Measurements from ENCODE around the gene RNF141. TPM values are rescaled to one million over a fixed set of nuclear protein-coding genes. Genes with fewer than 3 reads are reported as not detected.

The RNF141 gene
- total and polyA plus RNA-seq, 10 of the 15 experiments (the other 5 are each of a cell fraction or from before 2014, with no cell fraction given), result 7.6 to 36.8 (median 13.6) TPM

DNA sequence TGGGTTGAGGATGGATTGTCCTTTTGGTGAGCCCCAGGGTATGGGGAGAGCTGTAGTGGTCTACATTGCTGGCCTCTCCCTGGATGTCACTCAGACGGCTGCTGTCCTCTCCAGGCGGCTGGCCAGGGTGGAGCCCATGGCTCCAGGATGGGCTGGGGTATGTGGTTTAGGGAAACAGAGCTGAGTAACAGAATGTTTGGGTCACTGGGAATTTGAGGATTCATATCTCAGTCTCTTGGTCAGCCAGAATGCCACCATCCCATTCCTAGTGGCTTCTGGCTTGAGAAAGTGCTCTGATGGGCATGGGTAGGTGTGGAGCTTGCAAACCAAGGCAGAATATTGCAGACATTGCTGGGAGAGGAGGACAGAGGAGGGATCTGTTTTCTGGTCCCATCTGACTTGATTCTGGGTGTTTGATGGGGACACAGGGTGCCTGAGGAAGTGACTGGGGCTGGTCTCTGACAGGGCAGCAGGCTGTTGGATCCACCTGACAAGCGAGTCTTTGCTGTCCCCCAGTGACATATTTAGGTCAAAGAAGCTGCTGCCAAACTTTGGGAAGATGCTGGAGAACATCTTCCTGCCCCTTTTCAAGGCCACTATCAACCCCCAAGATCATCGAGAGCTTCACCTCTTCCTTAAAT lies 44.6 kb downstream of the RNF141 start:
- ChIA-PET RAD21 (ENCODE audit: unreplicated experiment) (no interaction called here), SMC1A (ENCODE audit: uncharacterized antibody, unreplicated experiment) (interaction anchor here (0.8 kb wide), 1 partner anchor 157 kb away, joined by 3 read pairs; no protein-coding TSS in a partner anchor), CTCF (no interaction called here), POLR2A (interaction anchor here (0.6 kb wide), 1 partner anchor 103 kb away, joined by 3 read pairs; no protein-coding TSS in a partner anchor)
- no peak for ATAC-seq
- Histone ChIP-seq H3K27ac (ENCODE audit: control insufficient read depth, insufficient read depth) (no peak overlapping the region), H2AFZ (ENCODE audit: control insufficient read depth, low read depth, low read length) (no peak overlapping the region), H3K27me3 (replicated peaks in 1 of 2; ENCODE audit: control insufficient read depth in 2 of 2, insufficient read depth in 2 of 2, low read length in 1 of 2) (no peaks in the 10 kb centered on the region), H3K79me2 (ENCODE audit: control insufficient read depth, insufficient read depth, low read length) (no peaks in the 10 kb centered on the region), H3K9me3 (replicated peaks; ENCODE audit: control insufficient read depth, insufficient read depth, low read length) (no peaks in the 10 kb centered on the region), H4K20me1 (ENCODE audit: control insufficient read depth, insufficient read depth) (no peaks in the 10 kb centered on the region), H3K4me2 (ENCODE audit: control insufficient read depth, insufficient read depth) (no peak overlapping the region), H3K36me3 (ENCODE audit: control insufficient read depth in 2 of 2, insufficient read depth in 2 of 2, low read length in 1 of 2) (peaks cover 2 to 12% of the 10 kb centered on the region in 2 experiments; a peak in 3 of 4 replicates), H3K9ac (ENCODE audit: control insufficient read depth, insufficient read depth, low read length) (no peak overlapping the region), H3K4me3 (no peak overlapping the region), H3K4me1 (ENCODE audit: control insufficient read depth, insufficient read depth, low read length) (no peaks in the 10 kb centered on the region)
- intact Hi-C loops (cut with micrococcal nuclease; ENCODE audit: unreplicated experiment) (no loop called here), in situ Hi-C loops (cut with MboI) (no loop called here)
- BruUV-seq (replicated peaks), result no TSS peak
- no peak for FAIRE-seq
- no peak for DNase-seq (ENCODE audit: low read depth, low spot score)
- 71% methylated on average over 4 of the region's 4 CpGs for WGBS (ENCODE audit: insufficient coverage, insufficient replicate concordance, low lambda C conversion rate, missing lambda C conversion rate)
- TF ChIP-seq TARDBP (IDR thresholded peaks at IDR 0.05; ENCODE audit: borderline replicate concordance) (no peak), CBX3 (IDR thresholded peaks at IDR 0.05; ENCODE audit: borderline replicate concordance, low read depth) (no peak), EGR1 (IDR thresholded peaks at IDR 0.05; ENCODE audit: borderline replicate concordance in 1 of 2, low read depth in 2 of 2, low read length in 2 of 2) (no peak), ATF7 (IDR thresholded peaks at IDR 0.05; ENCODE audit: low read depth) (no peak), PML (IDR thresholded peaks at IDR 0.05; ENCODE audit: low read length) (no peak)

DNA sequence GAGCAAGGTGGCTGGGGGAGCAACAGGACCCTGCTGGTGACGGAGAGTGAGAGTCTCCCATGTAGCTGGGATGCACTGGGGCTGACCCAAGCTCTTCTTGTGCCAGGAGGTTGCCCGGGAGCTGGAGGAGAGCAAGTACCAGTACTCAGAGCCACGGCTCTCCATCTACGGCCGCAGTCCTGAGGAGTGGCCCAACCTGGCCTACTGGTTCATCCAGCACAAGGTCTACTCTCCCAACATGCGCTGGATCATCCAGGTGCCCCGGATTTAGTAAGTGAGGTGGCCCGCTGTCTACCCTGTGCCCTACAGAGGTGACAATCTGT lies 45.6 kb downstream of the RNF141 start:
- FAIRE-seq (no peak), DNase-seq (ENCODE audit: low read depth, low spot score) (no peak), ATAC-seq (no peak)
- no TSS peak for BruUV-seq (replicated peaks)
- Histone ChIP-seq H3K27me3 (replicated peaks in 1 of 2; ENCODE audit: control insufficient read depth in 2 of 2, insufficient read depth in 2 of 2, low read length in 1 of 2) (no peaks in the 10 kb centered on the region), H3K9me3 (replicated peaks; ENCODE audit: control insufficient read depth, insufficient read depth, low read length) (no peaks in the 10 kb centered on the region; the same call in 2 of the 3 replicates), H3K4me3 (no peak overlapping the region), H2AFZ (ENCODE audit: control insufficient read depth, low read depth, low read length) (no peak overlapping the region), H3K27ac (ENCODE audit: control insufficient read depth, insufficient read depth) (no peak overlapping the region), H3K4me1 (ENCODE audit: control insufficient read depth, insufficient read depth, low read length) (no peaks in the 10 kb centered on the region), H3K79me2 (ENCODE audit: control insufficient read depth, insufficient read depth, low read length) (no peaks in the 10 kb centered on the region), H3K36me3 (ENCODE audit: control insufficient read depth in 2 of 2, insufficient read depth in 2 of 2, low read length in 1 of 2) (peaks cover 2 to 12% of the 10 kb centered on the region in 2 experiments; a peak in 3 of 4 replicates), H3K4me2 (ENCODE audit: control insufficient read depth, insufficient read depth) (no peak overlapping the region), H3K9ac (ENCODE audit: control insufficient read depth, insufficient read depth, low read length) (no peak overlapping the region), H4K20me1 (ENCODE audit: control insufficient read depth, insufficient read depth) (no peaks in the 10 kb centered on the region)
- ChIA-PET RAD21 (ENCODE audit: unreplicated experiment) (interaction anchor here (0.6 kb wide), 1 partner anchor 113 kb away, joined by 4 read pairs; no protein-coding TSS in a partner anchor), POLR2A (no interaction called here), CTCF (no interaction called here), SMC1A (ENCODE audit: uncharacterized antibody, unreplicated experiment) (interaction anchor here (0.8 kb wide), 1 partner anchor 158 kb away, joined by 3 read pairs; no protein-coding TSS in a partner anchor)
- intact Hi-C loops (cut with micrococcal nuclease; ENCODE audit: unreplicated experiment) (no loop called here), in situ Hi-C loops (cut with MboI) (no loop called here)
- WGBS (ENCODE audit: insufficient coverage, insufficient replicate concordance, low lambda C conversion rate, missing lambda C conversion rate), result 82% methylated on average over 7 of the region's 8 CpGs
- no peak for TF ChIP-seq STAT3 (IDR thresholded peaks at IDR 0.05; ENCODE audit: low read depth, low read length)
- no peak for TF ChIP-seq RB1 (IDR thresholded peaks at IDR 0.05; ENCODE audit: borderline replicate concordance)
- TF ChIP-seq, protein P1, sequence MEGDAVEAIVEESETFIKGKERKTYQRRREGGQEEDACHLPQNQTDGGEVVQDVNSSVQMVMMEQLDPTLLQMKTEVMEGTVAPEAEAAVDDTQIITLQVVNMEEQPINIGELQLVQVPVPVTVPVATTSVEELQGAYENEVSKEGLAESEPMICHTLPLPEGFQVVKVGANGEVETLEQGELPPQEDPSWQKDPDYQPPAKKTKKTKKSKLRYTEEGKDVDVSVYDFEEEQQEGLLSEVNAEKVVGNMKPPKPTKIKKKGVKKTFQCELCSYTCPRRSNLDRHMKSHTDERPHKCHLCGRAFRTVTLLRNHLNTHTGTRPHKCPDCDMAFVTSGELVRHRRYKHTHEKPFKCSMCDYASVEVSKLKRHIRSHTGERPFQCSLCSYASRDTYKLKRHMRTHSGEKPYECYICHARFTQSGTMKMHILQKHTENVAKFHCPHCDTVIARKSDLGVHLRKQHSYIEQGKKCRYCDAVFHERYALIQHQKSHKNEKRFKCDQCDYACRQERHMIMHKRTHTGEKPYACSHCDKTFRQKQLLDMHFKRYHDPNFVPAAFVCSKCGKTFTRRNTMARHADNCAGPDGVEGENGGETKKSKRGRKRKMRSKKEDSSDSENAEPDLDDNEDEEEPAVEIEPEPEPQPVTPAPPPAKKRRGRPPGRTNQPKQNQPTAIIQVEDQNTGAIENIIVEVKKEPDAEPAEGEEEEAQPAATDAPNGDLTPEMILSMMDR (IDR thresholded peaks at IDR 0.05 in 2 of 3, conservative IDR thresholded peaks at IDR 0.05 in 1 of 3; ENCODE audit: control insufficient read depth in 2 of 3, extremely low read depth in 1 of 3, insufficient read depth in 1 of 3, low read depth in 3 of 3, low read length in 3 of 3), result no peak
- TF ChIP-seq CREB1 (IDR thresholded peaks at IDR 0.05; ENCODE audit: low read depth), result no peak
- no peak for TF ChIP-seq CEBPB (IDR thresholded peaks at IDR 0.05; ENCODE audit: borderline replicate concordance in 1 of 2, low read depth in 2 of 2, low read length in 2 of 2)
- no peak for TF ChIP-seq IKZF1 (conservative IDR thresholded peaks at IDR 0.05)
- no peak for TF ChIP-seq MTA3 (IDR thresholded peaks at IDR 0.05; ENCODE audit: borderline replicate concordance, low read length)
- TF ChIP-seq, protein P2, sequence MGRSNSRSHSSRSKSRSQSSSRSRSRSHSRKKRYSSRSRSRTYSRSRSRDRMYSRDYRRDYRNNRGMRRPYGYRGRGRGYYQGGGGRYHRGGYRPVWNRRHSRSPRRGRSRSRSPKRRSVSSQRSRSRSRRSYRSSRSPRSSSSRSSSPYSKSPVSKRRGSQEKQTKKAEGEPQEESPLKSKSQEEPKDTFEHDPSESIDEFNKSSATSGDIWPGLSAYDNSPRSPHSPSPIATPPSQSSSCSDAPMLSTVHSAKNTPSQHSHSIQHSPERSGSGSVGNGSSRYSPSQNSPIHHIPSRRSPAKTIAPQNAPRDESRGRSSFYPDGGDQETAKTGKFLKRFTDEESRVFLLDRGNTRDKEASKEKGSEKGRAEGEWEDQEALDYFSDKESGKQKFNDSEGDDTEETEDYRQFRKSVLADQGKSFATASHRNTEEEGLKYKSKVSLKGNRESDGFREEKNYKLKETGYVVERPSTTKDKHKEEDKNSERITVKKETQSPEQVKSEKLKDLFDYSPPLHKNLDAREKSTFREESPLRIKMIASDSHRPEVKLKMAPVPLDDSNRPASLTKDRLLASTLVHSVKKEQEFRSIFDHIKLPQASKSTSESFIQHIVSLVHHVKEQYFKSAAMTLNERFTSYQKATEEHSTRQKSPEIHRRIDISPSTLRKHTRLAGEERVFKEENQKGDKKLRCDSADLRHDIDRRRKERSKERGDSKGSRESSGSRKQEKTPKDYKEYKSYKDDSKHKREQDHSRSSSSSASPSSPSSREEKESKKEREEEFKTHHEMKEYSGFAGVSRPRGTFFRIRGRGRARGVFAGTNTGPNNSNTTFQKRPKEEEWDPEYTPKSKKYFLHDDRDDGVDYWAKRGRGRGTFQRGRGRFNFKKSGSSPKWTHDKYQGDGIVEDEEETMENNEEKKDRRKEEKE (IDR thresholded peaks at IDR 0.05), result no peak

All from GM12878 (cell line).